Breast epithelium (tissue), 4 donors: Measurements from ENCODE around the gene CPNE7. TPM values are rescaled to one million over a fixed set of nuclear protein-coding genes. Genes with fewer than 3 reads are reported as not detected.

ENCODE experiments used
- DNase-seq, 2 donors: peaks; one replicate each; pipeline ENCODE4 v3.0.0-alpha.2; 2019; ENCODE audit warnings: low spot score in 2 of 2
- H3K27ac ChIP-seq, 2 donors: fragments of 200-600 bp; sonication (generic) in 1 of 2; one replicate each; pipeline ENCODE4 v1.5.1; 2016 to 2019; ENCODE audit warnings: mild to moderate bottlenecking in 1 of 2
- H3K27me3 ChIP-seq, 2 donors: fragments of 200-600 bp; sonication (generic) in 1 of 2; one replicate each; pipeline versions ENCODE4 v1.5.1 to v1.6.0; 2017 to 2019; ENCODE audit warnings: control low read depth in 1 of 2, mild to moderate bottlenecking in 1 of 2
- H3K36me3 ChIP-seq: fragments of 200-600 bp; one replicate; pipeline ENCODE4 v1.5.1; 2019
- H3K4me1 ChIP-seq, 2 donors: fragments of 200-600 bp; sonication (generic); one replicate each; pipeline ENCODE4 v1.5.1; 2016 to 2019; ENCODE audit warnings: control low read depth in 1 of 2
- H3K4me3 ChIP-seq, 3 donors: fragments of 200-600 bp; sonication (generic); 1 replicate in 2 of 3; 2 replicates in 1 of 3; pipeline ENCODE4 v1.5.1; 2016 to 2019; ENCODE audit warnings: mild to moderate bottlenecking in 3 of 3, moderate library complexity in 2 of 3
- H3K9me3 ChIP-seq, 2 donors: fragments of 200-600 bp; sonication (generic) in 1 of 2; one replicate each; pipeline ENCODE4 v1.5.1; 2016 to 2019; ENCODE audit warnings: control low read depth in 1 of 2
- CTCF ChIP-seq, 3 donors: fragments of 450-650 bp; IDR thresholded peaks; one replicate each; pipeline ENCODE4 v1.5.1; 2016 to 2017; ENCODE audit warnings: antibody characterized with exemption in 3 of 3, mild to moderate bottlenecking in 3 of 3, moderate library complexity in 3 of 3
- POLR2A ChIP-seq: fragments of 450-650 bp; IDR thresholded peaks from one replicate; pipeline ENCODE4 v1.6.1; 2016; ENCODE audit warnings: antibody characterized with exemption, mild to moderate bottlenecking, moderate library complexity
- POLR2AphosphoS5 ChIP-seq, 3 donors: sonication (generic); formaldehyde crosslinking; IDR thresholded peaks; one replicate each; pipeline ENCODE4 v1.6.1; 2017; ENCODE audit warnings: antibody characterized with exemption in 3 of 3
- intact Hi-C: fragments of 100-400 bp; cut with DNase I; formaldehyde crosslinking; loops from one replicate; pipeline ENCODE4 v1.15.1; 2023; ENCODE audit warnings: low total_unique reads
- total RNA-seq, 3 donors: library from RNA; depleted of rRNA; stranded (reverse); fragments of >200 nt; gene quantifications; one replicate each; pipeline ENCODE4 v1.1.0, GENCODE V29; 2016

CPNE7 gene
- total RNA-seq, 3 donors from 2014 or later = 1.2 to 4.9 TPM; not detected in 1

GRCh38 chr16:89606006-89606405, 30.4 kb downstream of the CPNE7 start:
- DNase-seq = no peak
- peaks cover 0 to 13% of the 10 kb centered on the region in 2 donors for H3K27me3 ChIP-seq
- H3K4me1 ChIP-seq = peaks cover 3 to 6% of the 10 kb centered on the region in 2 donors
- intact Hi-C loops = no loop called here
- TF ChIP-seq POLR2AphosphoS5 (IDR thresholded peaks at IDR 0.05) (no peak), CTCF (IDR thresholded peaks at IDR 0.05) (no peak), POLR2A (no peak)
- no peaks in the 10 kb centered on the region for H3K9me3 ChIP-seq
- no peak overlapping the region for H3K4me3 ChIP-seq
- H3K36me3 ChIP-seq = no peaks in the 10 kb centered on the region
- H3K27ac ChIP-seq = no peak overlapping the region

GRCh38 chr16:89607453-89607852, 31.9 kb downstream of the CPNE7 start:
- Histone ChIP-seq H3K27me3 (peaks cover 0 to 13% of the 10 kb centered on the region in 2 donors), H3K4me1 (peaks cover 3 to 4% of the 10 kb centered on the region in 2 donors)

GRCh38 chr16:89607937-89608740, 32.6 kb downstream of the CPNE7 start:
- Histone ChIP-seq H3K36me3 (no peaks in the 10 kb centered on the region), H3K4me1 (no peaks in the 10 kb centered on the region), H3K9me3 (no peaks in the 10 kb centered on the region), H3K27ac (no peak overlapping the region), H3K27me3 (peaks cover 0 to 13% of the 10 kb centered on the region in 2 donors), H3K4me3 (no peak overlapping the region)
- TF ChIP-seq CTCF (IDR thresholded peaks at IDR 0.05) (no peak), POLR2AphosphoS5 (IDR thresholded peaks at IDR 0.05) (no peak)
- intact Hi-C loops = no loop called here
- no peak for DNase-seq

More at GRCh38 chr16:89607453-89607852, 31.9 kb downstream of the CPNE7 start:
- Histone ChIP-seq H3K36me3 (no peaks in the 10 kb centered on the region), H3K4me3 (no peak overlapping the region), H3K9me3 (no peaks in the 10 kb centered on the region), H3K27ac (no peak overlapping the region)
- intact Hi-C loops = no loop called here
- TF ChIP-seq POLR2AphosphoS5 (IDR thresholded peaks at IDR 0.05) = no peak
- no peak for TF ChIP-seq POLR2A
- no peak for TF ChIP-seq CTCF (IDR thresholded peaks at IDR 0.05)
- DNase-seq = no peak

- no peaks in the 10 kb centered on the region for H3K9me3 ChIP-seq
- intact Hi-C loops = no loop called here
- no peak overlapping the region for H3K27ac ChIP-seq
- H3K4me1 ChIP-seq = no peaks in the 10 kb centered on the region
- peaks cover 0 to 11% of the 10 kb centered on the region in 2 donors for H3K27me3 ChIP-seq
- H3K4me3 ChIP-seq = no peak overlapping the region
- DNase-seq = no peak
- no peaks in the 10 kb centered on the region for H3K36me3 ChIP-seq
- TF ChIP-seq POLR2A (no peak), CTCF (IDR thresholded peaks at IDR 0.05) (no peak), POLR2AphosphoS5 (IDR thresholded peaks at IDR 0.05) (no peak)
Observed at GRCh38 chr16:89610108-89610453, 34.5 kb downstream of the CPNE7 start.

GRCh38 chr16:89612415-89613166, 37.0 kb downstream of the CPNE7 start:
- Histone ChIP-seq H3K4me1 (no peaks in the 10 kb centered on the region), H3K9me3 (no peaks in the 10 kb centered on the region), H3K4me3 (no peak overlapping the region), H3K36me3 (no peaks in the 10 kb centered on the region), H3K27me3 (peaks cover 0 to 7% of the 10 kb centered on the region in 2 donors), H3K27ac (no peak overlapping the region)
- no peak for TF ChIP-seq POLR2A
- TF ChIP-seq CTCF (IDR thresholded peaks at IDR 0.05) = no peak
- no peak for TF ChIP-seq POLR2AphosphoS5 (IDR thresholded peaks at IDR 0.05)
- intact Hi-C loops = no loop called here
- DNase-seq = no peak
